ENCODE measurements around the gene KIF6.

Gene KIF6

GRCh38 chr6:39440039-39440426 lies 285.2 kb downstream of the KIF6 start:
- DNase-seq, result no peak

DNA sequence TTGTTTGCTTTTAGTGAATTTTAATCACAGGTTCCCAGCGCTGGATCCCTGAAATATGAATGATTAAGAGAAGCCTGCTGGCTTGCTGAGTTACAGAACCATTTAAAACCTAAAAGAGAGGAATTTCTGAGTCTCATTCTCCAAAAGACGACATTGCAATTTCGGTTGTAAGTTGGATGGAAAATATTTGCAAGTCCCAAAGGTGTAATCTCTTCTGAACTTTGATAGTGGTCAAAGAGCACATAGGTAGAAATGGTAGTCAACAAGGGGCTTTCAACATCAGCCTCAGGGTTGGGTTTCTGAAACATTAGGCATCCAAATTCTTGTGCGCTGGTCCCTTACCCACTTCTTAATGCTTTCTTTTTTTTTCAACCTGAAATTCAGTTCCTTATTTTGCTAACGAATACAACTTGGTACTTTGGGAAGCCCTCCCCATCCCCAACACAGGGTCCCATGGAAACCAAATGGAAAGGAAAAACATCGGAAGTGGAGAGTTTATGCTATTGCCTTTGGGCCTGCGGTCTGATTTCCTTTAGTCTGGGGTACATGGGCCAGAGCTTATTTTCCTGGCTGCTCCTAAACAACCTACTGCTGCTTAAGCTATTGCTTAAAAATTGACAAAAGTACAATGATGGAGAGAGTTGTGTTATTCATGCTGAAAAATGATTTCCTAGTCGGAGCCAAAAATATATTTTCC lies 285.7 kb downstream of the KIF6 start:
- DNase-seq, result no peak

GRCh38 chr6:39433630-39434029 lies 291.6 kb downstream of the KIF6 start:
- DNase-seq, result no peak

DNA sequence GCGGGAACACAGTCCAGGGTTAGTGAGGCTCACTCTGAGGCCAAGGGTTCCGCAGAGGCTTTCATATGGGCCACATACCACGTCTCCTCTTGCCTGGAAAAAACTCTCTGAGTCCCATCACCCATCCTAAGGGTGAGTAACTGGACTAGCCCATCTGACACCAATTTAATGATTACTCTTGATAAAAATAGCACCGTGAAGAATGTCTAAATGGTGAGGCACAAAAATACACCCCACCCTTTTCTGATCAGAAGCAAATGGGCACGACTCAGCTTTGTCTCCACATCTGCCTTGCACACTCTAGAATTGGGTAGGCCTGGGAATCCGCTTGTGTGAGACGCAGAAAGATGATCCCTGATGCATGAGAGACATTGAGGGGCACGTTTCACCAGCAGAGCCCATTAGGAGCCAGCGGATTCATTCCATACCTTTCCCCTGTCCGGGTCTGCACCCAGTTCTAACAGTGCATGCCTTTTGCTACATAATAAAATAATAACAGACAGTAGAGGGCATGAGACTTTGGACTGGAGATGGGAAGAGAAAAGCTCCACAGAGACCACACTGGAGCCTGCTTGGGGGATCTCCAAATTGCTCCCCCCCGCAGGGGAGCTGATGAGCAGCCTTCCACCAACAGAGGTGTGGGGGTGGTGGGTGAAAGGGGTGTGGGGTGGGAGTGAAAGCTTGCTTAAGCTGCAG lies 292.7 kb downstream of the KIF6 start:
- DNase-seq, result no peak

- no peak for DNase-seq
Observed at GRCh38 chr6:39430871-39431523, 294.2 kb downstream of the KIF6 start.

DNA sequence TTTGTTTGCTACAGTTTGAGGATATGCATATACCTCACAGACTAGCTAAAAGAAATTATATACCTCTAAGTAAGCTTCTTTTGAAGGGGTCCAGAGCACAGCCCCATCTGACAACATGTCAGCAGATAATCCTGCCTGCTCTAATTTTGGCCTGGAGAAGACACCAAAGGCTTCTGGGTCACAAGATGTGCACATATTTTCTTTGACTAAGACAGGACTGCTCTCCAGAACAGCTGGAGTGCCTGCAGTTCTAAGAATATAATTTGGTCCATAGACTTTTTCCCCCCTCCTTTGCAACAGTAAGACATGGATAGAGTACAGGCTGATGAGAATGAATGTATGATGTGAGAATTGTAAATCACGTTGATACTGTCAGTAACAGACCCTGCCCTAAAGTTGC lies 294.8 kb downstream of the KIF6 start:
- DNase-seq, result no peak

DNA sequence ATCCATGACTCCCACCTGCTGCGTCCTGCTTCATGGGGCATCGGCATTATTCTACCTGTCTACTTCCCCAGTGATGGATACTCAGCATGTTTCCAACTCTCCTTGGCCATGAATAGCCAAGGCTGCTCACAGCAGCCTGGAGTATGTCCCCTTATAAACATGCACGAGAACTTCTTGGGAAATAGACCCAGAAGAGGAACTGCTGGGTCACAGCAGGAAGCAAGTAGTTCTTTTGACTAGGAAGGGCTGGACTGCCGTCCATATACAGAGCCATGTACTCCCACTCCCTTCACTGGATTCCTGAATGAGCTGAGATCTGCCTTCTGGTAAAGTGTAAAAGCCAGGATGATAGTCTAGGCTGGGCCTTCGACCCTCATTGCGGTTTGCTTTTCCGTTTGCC lies 296.4 kb downstream of the KIF6 start:
- no peak for DNase-seq

DNA sequence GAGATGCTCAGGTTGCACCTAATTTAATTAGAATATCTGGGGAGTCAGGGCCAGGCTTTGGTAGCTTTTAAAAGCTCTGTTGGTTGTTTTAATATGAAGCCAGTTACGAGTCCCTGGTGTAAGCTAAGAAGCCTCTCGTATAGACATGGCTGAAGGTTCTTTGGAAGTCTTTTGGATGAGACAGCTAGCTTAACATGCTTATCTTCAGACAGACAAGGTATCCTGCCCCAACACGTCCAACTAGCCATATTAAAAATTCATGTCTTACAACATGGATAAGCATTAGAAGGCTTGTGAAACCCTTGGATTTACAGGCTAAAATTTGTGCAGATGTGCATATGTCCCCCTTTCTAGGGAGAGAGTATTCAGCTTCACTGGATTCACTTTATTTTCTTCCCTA lies 297.1 kb downstream of the KIF6 start:
- DNase-seq, result no peak

DNA sequence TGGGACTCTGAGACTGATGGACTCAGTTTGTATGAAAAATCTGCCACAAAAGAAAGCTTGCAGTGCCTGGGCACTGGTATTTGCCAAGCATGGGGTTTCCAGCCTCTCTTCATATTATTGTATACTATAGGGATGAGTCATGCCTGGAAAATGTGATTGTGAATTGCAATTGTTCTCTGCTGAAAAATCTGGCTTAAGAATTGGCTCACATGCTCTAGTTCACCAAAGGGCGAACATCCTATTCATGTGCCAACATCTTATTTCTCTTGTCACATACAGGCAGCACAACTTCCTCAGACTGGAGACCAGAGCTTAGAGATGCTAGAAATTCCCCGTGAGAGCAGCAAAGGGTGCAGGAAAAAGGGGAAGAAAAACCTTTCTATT lies 299.1 kb downstream of the KIF6 start:
- no peak for DNase-seq

GRCh38 chr6:39425346-39426072 lies 299.7 kb downstream of the KIF6 start:
- no peak for DNase-seq

DNA sequence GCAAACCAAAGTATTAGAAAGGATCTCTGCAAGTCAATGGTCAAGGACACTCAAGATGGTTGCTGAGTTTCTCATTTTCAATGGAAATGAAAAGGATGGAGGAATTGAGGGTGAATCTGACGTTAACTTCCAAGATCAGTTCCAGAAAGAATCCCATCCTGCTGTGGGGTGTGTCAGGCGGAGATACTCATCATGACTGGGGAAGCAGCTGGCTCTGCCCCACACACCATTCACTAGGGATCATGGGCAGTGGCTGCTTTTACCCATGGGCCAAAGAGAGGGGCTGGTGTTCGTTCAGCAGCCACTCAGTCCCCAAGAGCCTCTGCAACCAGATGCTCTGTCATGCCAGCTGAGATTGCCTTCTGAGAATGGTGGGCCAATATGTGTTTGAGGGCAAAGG lies 300.4 kb downstream of the KIF6 start:
- DNase-seq, result no peak

DNA sequence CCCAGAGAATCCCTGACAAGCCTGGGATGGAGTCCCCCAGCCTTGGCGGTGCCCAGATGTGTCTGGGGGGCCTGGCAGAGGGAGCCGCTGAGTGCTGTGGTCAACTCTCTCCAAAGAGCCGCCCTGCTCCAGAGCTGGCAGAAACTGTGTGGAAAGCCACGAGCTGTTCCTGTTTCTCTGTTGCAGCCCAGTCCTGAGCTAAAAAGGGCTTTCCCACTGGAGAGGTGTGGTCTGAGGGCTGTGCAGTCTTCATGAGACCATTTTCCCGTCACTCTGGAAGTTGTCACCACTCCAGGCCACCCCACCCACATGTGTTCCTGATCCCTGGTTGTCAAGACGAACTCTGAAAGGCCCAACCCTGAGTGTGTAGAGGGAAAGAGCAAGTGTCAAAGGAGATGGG lies 303.0 kb downstream of the KIF6 start:
- no peak for DNase-seq

- DNase-seq, result no peak
Observed at GRCh38 chr6:39421383-39422225, 303.6 kb downstream of the KIF6 start.

GRCh38 chr6:39420300-39421265 lies 304.6 kb downstream of the KIF6 start:
- no peak for DNase-seq

- DNase-seq, result no peak
Observed at GRCh38 chr6:39419607-39420006, 305.6 kb downstream of the KIF6 start.

- no peak for DNase-seq
Observed at GRCh38 chr6:39417440-39417839, 307.8 kb downstream of the KIF6 start.

DNA sequence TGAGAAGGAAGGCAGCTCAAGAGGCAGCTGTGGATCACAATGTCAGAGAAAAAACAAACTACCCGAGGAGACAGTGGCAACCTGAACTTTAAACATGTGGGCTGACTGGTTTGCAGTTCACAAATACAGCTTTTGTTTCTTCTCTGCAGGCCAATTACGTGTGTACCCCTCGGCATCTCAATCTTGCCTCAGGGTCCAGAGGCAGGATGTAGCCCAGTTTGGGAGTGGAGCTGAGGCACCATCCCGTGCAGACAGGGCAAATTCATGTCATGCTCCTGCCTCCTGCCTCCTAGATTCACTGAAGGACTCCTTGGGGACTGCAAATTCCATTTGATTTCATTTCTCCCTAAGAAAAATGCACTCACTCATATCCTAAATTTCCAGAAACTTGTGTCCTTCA lies 308.5 kb downstream of the KIF6 start:
- DNase-seq, result no peak

DNA sequence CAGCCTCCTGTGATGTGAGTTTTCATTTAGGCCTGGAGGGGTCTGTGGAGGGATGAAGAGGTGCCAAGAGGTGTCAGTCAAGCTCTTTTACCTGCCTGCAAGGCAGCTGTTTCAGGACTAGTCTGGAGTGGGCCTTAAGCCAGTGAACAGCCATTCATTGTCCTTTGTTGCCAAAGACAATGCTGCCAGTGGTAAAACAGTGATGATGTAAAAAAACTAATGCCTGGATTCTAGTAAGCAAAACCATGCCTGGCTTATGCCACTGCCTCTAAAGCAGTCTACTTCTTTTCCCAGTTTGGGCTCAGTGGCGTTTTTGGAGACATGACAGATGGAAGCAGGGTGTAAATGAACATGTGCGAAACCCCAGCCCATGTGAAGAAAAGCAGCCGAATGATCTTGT lies 309.2 kb downstream of the KIF6 start:
- DNase-seq, result no peak

DNA sequence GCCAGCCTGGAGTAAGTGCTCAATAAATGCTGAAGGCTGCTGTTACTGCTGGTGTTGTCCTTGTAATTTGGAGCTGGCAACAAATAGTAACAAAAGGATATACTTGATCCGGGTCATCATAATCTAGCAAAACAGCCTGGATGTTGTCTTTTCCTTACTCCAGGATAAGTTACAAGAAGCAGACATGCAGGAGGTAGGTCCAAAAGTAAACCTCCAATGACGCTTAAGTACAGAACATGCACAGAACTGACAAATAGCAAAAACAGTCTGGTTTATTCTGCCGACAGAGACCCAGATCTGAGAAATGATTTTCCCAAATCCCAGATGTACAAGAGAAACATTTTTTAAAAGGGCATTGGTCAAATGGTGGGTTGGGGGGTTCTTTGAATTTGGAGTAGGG lies 309.7 kb downstream of the KIF6 start:
- DNase-seq, result no peak

DNA sequence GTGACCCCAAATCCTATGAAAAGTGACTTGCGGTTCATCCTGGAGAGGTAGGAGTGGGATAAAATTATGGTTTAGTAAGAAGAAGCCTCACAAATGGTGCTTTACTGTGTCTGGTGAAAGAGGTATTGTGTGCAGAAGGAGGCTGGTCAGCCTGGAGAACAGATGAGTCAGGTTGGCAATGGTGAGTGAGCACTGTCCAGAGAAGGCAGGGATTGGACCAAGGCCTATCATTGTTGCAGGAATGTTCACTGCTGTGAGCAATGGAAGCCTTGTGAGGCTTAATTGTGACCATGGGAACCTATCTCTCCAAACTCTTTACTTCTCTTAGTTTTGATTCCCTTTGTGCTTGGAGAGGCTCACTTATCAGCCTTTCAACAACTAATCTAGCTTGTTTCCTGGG lies 313.7 kb downstream of the KIF6 start:
- DNase-seq, result no peak

DNA sequence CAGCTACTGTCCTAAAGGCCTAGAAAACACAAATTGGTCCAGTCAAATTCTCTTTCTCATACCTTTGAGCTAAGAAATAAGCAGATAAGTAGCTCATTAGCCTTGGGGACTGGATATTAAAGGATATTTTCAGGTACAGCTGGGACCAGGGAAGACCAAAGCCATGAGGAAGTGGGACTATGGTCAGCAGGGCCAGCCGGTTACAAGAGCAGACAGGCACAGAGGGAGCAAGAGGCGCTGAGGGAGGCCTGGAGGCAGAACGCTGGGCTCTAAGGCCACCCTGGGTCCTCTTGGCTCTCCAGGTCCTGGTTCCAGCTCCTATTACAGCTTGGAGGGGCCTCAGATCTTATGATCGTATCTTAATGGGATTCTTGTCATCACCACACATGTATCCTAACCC lies 314.2 kb downstream of the KIF6 start:
- no peak for DNase-seq

GRCh38 chr6:39409889-39410288 lies 315.3 kb downstream of the KIF6 start:
- DNase-seq, result no peak

Measured in CD4-positive, alpha-beta T cell treated with Interleukin-21 for 1 hour (primary cell).